Gastroesophageal sphincter (tissue), 3 donors: Measurements from ENCODE around the gene MARCO.

Source experiments
- EP300 ChIP-seq: sonication (generic); formaldehyde crosslinking; IDR thresholded peaks from one replicate; pipeline ENCODE4 v1.6.1; 2017; ENCODE audit warnings: antibody characterized with exemption, mild to moderate bottlenecking
- POLR2A ChIP-seq, 2 donors: fragments of 450-650 bp; IDR thresholded peaks; one replicate each; pipeline ENCODE4 v1.6.1; 2017; ENCODE audit warnings: antibody characterized with exemption in 2 of 2, mild to moderate bottlenecking in 2 of 2, moderate library complexity in 1 of 2
- POLR2AphosphoS5 ChIP-seq: sonication (generic); formaldehyde crosslinking; IDR thresholded peaks from one replicate; pipeline ENCODE4 v1.6.1; 2017; ENCODE audit warnings: antibody characterized with exemption
- TF ChIP-seq, protein P1 (sequence below), 4 experiments: fragments of 200-600 bp in 2 of 4; fragments of 450-650 bp in 2 of 4; sonication (generic) in 1 of 4; IDR thresholded peaks; one replicate each; pipeline ENCODE4 v1.5.1; 2017 to 2019; ENCODE audit warnings: antibody characterized with exemption in 4 of 4, mild to moderate bottlenecking in 2 of 4, moderate library complexity in 2 of 4

DNA sequence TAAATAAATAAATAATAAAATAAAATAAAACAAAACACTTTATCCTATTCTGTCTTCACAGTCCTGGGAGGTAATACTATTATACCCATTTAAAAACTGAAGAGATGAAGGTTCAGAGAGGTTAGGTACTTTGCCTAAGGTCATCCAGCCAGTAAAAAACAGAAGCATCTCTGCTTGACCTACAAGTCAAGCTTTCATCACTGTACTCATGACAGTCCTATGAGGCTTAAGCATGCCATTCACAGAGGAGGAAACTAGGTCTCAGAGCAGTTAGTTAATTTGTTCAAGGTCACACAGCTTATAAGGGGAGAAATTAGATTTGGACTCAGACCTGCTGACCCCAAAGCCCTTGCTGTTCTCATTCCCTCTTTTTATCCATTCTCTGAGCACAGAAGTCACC is 77.5 kb downstream of the MARCO start:
- TF ChIP-seq POLR2A (IDR thresholded peaks at IDR 0.05) = no peak
- TF ChIP-seq, protein P1, sequence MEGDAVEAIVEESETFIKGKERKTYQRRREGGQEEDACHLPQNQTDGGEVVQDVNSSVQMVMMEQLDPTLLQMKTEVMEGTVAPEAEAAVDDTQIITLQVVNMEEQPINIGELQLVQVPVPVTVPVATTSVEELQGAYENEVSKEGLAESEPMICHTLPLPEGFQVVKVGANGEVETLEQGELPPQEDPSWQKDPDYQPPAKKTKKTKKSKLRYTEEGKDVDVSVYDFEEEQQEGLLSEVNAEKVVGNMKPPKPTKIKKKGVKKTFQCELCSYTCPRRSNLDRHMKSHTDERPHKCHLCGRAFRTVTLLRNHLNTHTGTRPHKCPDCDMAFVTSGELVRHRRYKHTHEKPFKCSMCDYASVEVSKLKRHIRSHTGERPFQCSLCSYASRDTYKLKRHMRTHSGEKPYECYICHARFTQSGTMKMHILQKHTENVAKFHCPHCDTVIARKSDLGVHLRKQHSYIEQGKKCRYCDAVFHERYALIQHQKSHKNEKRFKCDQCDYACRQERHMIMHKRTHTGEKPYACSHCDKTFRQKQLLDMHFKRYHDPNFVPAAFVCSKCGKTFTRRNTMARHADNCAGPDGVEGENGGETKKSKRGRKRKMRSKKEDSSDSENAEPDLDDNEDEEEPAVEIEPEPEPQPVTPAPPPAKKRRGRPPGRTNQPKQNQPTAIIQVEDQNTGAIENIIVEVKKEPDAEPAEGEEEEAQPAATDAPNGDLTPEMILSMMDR (IDR thresholded peaks at IDR 0.05) = no peak
- TF ChIP-seq POLR2AphosphoS5 = no peak
- TF ChIP-seq EP300 = no peak
